Parathyroid adenoma (tissue), 2 donors: ENCODE results near the gene XKR7.

Experiments
- H2AFZ ChIP-seq: fragments of 300-600 bp; sonication (generic); one replicate; pipeline ENCODE4 v1.7.0; 2017; ENCODE audit warnings: antibody characterized with exemption, mild to moderate bottlenecking
- H3K27ac ChIP-seq: fragments of 300-600 bp; sonication (generic); one replicate; pipeline ENCODE4 v1.7.0; 2017
- H3K27me3 ChIP-seq: fragments of 300-600 bp; sonication (generic); one replicate; pipeline ENCODE4 v1.7.0; 2017; ENCODE audit warnings: low read length; ENCODE audit not compliant: control insufficient read depth, insufficient read depth
- H3K36me3 ChIP-seq: fragments of 300-600 bp; sonication (generic); one replicate; pipeline ENCODE4 v1.7.0; 2017; ENCODE audit warnings: low read length; ENCODE audit not compliant: control insufficient read depth, insufficient read depth
- H3K4me1 ChIP-seq: fragments of 300-600 bp; sonication (generic); one replicate; pipeline ENCODE4 v1.7.0; 2017; ENCODE audit warnings: control low read depth
- H3K4me2 ChIP-seq: fragments of 300-600 bp; sonication (generic); one replicate; pipeline ENCODE4 v1.7.0; 2017; ENCODE audit warnings: low read length
- H3K4me3 ChIP-seq: fragments of 300-600 bp; sonication (generic); one replicate; pipeline ENCODE4 v1.7.0; 2017; ENCODE audit warnings: low read depth, low read length
- H3K79me2 ChIP-seq: fragments of 300-600 bp; sonication (generic); one replicate; pipeline ENCODE4 v1.7.0; 2017; ENCODE audit warnings: control low read depth
- H3K9ac ChIP-seq: fragments of 300-600 bp; sonication (generic); one replicate; pipeline ENCODE4 v1.7.0; 2017; ENCODE audit warnings: mild to moderate bottlenecking
- H3K9me3 ChIP-seq: fragments of 300-600 bp; sonication (generic); one replicate; pipeline ENCODE4 v1.7.0; 2017; ENCODE audit warnings: low read length; ENCODE audit not compliant: control insufficient read depth
- TF ChIP-seq, protein P1 (sequence below): fragments of 300-600 bp; sonication (generic); IDR thresholded peaks from one replicate; pipeline ENCODE4 v1.7.0; 2017; ENCODE audit warnings: antibody characterized with exemption, mild to moderate bottlenecking
- donor health status: primary hyperparathyroidism.

Gene XKR7

GRCh38 chr20:31974951-31975487, 7.1 kb downstream of the XKR7 start:
- Histone ChIP-seq H3K9me3 (no peaks in the 10 kb centered on the region), H3K79me2 (peaks cover 29% of the 10 kb centered on the region), H3K36me3 (no peaks in the 10 kb centered on the region), H2AFZ (no peak overlapping the region), H3K4me3 (no peak overlapping the region), H3K4me2 (no peak overlapping the region), H3K9ac (no peak overlapping the region), H3K27ac (no peak overlapping the region), H3K4me1 (peaks cover 9% of the 10 kb centered on the region), H3K27me3 (no peaks in the 10 kb centered on the region)
- TF ChIP-seq, protein P1, sequence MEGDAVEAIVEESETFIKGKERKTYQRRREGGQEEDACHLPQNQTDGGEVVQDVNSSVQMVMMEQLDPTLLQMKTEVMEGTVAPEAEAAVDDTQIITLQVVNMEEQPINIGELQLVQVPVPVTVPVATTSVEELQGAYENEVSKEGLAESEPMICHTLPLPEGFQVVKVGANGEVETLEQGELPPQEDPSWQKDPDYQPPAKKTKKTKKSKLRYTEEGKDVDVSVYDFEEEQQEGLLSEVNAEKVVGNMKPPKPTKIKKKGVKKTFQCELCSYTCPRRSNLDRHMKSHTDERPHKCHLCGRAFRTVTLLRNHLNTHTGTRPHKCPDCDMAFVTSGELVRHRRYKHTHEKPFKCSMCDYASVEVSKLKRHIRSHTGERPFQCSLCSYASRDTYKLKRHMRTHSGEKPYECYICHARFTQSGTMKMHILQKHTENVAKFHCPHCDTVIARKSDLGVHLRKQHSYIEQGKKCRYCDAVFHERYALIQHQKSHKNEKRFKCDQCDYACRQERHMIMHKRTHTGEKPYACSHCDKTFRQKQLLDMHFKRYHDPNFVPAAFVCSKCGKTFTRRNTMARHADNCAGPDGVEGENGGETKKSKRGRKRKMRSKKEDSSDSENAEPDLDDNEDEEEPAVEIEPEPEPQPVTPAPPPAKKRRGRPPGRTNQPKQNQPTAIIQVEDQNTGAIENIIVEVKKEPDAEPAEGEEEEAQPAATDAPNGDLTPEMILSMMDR, result no peak

GRCh38 chr20:31975874-31976273, 7.9 kb downstream of the XKR7 start:
- H3K9me3 ChIP-seq, result no peaks in the 10 kb centered on the region
- no peak overlapping the region for H3K4me3 ChIP-seq
- no peaks in the 10 kb centered on the region for H3K27me3 ChIP-seq
- no peaks in the 10 kb centered on the region for H3K36me3 ChIP-seq
- peaks cover 36% of the 10 kb centered on the region for H3K79me2 ChIP-seq
- TF ChIP-seq, protein P1, result no peak
- H3K27ac ChIP-seq, result no peak overlapping the region
- H3K4me2 ChIP-seq, result no peak overlapping the region
- peaks cover 5% of the 10 kb centered on the region for H3K4me1 ChIP-seq
- H3K9ac ChIP-seq, result no peak overlapping the region
- no peak overlapping the region for H2AFZ ChIP-seq

- no peaks in the 10 kb centered on the region for H3K27me3 ChIP-seq
These were observed 9.1 kb downstream of the XKR7 start for GRCh38 chr20:31977080-31977479.

DNA sequence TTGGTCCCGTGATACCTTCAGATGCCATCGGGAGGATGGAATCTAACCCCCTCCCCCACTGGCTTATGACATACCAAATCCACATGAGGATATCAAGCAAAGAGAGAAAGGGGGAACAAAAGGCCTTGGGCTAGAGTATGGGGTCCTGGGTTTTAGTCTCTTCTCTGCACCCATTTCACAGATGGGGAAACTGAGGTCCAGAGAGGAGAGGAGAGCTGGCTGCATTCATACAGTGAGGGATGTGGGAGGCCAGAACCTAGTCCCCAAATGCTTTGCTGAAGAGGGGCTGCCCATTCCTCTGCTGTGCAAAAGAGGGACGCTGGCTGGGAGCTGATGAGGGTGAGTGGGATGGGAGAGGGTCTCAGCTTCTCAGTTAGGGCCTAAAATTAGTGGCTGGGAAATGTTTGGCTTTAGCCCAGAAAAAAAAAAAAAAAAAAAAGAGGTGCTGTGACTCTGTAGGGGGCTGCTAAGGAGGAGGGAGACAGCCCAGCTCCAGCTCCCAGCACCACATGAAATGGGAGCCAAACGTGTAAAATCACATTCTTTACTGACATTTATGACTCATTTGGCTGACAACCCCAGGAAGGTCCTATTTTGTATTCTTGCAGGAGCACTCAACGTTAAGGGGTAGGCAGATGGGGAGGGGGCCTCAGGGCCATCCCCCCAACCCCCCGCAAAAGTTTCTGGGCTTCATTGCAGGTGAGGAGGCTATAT, 11.9 kb downstream of the XKR7 start:
- H3K9me3 ChIP-seq, result no peaks in the 10 kb centered on the region
- H3K4me1 ChIP-seq, result no peaks in the 10 kb centered on the region
- H3K79me2 ChIP-seq, result peaks cover 40% of the 10 kb centered on the region
- no peaks in the 10 kb centered on the region for H3K27me3 ChIP-seq
- H3K4me3 ChIP-seq, result no peak overlapping the region
- no peak overlapping the region for H3K27ac ChIP-seq
- no peaks in the 10 kb centered on the region for H3K36me3 ChIP-seq
- TF ChIP-seq, protein P1, result no peak
- no peak overlapping the region for H2AFZ ChIP-seq
- H3K9ac ChIP-seq, result no peak overlapping the region
- H3K4me2 ChIP-seq, result no peak overlapping the region

More at GRCh38 chr20:31977080-31977479, 9.1 kb downstream of the XKR7 start:
- Histone ChIP-seq H3K36me3 (no peaks in the 10 kb centered on the region), H3K4me2 (no peak overlapping the region), H3K9me3 (no peaks in the 10 kb centered on the region), H3K9ac (no peak overlapping the region), H3K4me1 (no peaks in the 10 kb centered on the region), H2AFZ (no peak overlapping the region), H3K79me2 (peaks cover 37% of the 10 kb centered on the region), H3K27ac (no peak overlapping the region), H3K4me3 (no peak overlapping the region)
- TF ChIP-seq, protein P1, result no peak

DNA sequence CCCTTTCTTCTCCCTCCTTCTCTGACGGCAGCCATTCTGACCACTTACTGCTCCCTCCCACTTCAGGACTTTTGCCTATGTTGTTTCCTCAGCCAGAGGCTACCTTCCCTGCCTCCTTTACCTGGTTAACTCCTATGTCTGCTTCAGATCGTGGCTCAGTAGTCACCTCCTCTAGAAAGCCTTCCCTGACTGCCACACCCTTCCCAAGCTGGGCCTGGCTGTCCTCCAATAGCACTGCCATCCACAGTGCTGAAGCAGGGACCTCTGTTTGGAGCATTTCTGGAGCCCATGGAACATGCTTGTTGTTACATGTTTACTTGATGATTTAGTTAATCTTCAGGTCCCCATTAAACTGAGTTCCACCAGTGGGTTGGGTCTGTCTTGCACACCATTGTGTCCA, 13.8 kb downstream of the XKR7 start:
- H3K4me1 ChIP-seq, result no peaks in the 10 kb centered on the region
- H3K27me3 ChIP-seq, result no peaks in the 10 kb centered on the region
- no peak overlapping the region for H3K27ac ChIP-seq
- no peaks in the 10 kb centered on the region for H3K9me3 ChIP-seq
- no peak overlapping the region for H3K4me3 ChIP-seq
- H3K4me2 ChIP-seq, result no peak overlapping the region
- no peak overlapping the region for H2AFZ ChIP-seq
- H3K36me3 ChIP-seq, result no peaks in the 10 kb centered on the region
- TF ChIP-seq, protein P1, result no peak
- H3K79me2 ChIP-seq, result peaks cover 42% of the 10 kb centered on the region
- H3K9ac ChIP-seq, result no peak overlapping the region
